ENCODE results near the gene CYBRD1. TPM values are rescaled to one million over a fixed set of nuclear protein-coding genes. Genes with fewer than 3 reads are reported as not detected.

CYBRD1 gene
- total RNA-seq, 1 experiment from 2014 or later: 7.9 TPM

DNA sequence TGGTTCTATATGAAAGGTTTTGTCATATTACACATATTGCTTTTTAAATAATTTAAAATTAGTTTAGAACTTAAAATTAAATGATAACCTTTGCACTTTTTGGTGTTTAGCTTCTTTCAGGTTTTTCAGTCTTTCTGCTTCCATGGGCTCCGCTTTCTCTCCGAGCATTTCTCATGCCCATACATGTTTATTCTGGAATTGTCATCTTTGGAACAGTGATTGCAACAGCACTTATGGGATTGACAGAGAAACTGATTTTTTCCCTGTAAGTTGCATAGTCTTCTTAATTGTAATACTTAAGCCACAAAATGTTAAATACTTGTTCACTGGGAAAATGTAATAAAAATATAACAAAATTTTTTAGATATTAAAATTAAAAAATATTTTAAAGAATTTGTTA lies 31.0 kb downstream of the CYBRD1 start (continued):
- TF ChIP-seq, protein P1, sequence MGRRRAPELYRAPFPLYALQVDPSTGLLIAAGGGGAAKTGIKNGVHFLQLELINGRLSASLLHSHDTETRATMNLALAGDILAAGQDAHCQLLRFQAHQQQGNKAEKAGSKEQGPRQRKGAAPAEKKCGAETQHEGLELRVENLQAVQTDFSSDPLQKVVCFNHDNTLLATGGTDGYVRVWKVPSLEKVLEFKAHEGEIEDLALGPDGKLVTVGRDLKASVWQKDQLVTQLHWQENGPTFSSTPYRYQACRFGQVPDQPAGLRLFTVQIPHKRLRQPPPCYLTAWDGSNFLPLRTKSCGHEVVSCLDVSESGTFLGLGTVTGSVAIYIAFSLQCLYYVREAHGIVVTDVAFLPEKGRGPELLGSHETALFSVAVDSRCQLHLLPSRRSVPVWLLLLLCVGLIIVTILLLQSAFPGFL (CRISPR knock-in tag; IDR thresholded peaks at IDR 0.05; ENCODE audit: borderline replicate concordance): no peak
- TF ChIP-seq, protein P2, sequence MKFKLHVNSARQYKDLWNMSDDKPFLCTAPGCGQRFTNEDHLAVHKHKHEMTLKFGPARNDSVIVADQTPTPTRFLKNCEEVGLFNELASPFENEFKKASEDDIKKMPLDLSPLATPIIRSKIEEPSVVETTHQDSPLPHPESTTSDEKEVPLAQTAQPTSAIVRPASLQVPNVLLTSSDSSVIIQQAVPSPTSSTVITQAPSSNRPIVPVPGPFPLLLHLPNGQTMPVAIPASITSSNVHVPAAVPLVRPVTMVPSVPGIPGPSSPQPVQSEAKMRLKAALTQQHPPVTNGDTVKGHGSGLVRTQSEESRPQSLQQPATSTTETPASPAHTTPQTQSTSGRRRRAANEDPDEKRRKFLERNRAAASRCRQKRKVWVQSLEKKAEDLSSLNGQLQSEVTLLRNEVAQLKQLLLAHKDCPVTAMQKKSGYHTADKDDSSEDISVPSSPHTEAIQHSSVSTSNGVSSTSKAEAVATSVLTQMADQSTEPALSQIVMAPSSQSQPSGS (CRISPR knock-in tag; IDR thresholded peaks at IDR 0.05; ENCODE audit: borderline replicate concordance, low read depth): no peak
- TF ChIP-seq ZNF219 (CRISPR knock-in tag; IDR thresholded peaks at IDR 0.05; ENCODE audit: borderline replicate concordance) (no peak), ZNF263 (CRISPR knock-in tag; IDR thresholded peaks at IDR 0.05; ENCODE audit: low read depth) (no peak), ELF4 (CRISPR knock-in tag; IDR thresholded peaks at IDR 0.05; ENCODE audit: low read depth) (no peak), ZNF121 (CRISPR knock-in tag; IDR thresholded peaks at IDR 0.05) (no peak)
- TF ChIP-seq, protein P3, sequence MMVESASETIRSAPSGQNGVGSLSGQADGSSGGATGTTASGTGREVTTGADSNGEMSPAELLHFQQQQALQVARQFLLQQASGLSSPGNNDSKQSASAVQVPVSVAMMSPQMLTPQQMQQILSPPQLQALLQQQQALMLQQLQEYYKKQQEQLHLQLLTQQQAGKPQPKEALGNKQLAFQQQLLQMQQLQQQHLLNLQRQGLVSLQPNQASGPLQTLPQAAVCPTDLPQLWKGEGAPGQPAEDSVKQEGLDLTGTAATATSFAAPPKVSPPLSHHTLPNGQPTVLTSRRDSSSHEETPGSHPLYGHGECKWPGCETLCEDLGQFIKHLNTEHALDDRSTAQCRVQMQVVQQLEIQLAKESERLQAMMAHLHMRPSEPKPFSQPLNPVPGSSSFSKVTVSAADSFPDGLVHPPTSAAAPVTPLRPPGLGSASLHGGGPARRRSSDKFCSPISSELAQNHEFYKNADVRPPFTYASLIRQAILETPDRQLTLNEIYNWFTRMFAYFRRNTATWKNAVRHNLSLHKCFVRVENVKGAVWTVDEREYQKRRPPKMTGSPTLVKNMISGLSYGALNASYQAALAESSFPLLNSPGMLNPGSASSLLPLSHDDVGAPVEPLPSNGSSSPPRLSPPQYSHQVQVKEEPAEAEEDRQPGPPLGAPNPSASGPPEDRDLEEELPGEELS (CRISPR knock-in tag; IDR thresholded peaks at IDR 0.05): no peak
- TF ChIP-seq, protein P4, sequence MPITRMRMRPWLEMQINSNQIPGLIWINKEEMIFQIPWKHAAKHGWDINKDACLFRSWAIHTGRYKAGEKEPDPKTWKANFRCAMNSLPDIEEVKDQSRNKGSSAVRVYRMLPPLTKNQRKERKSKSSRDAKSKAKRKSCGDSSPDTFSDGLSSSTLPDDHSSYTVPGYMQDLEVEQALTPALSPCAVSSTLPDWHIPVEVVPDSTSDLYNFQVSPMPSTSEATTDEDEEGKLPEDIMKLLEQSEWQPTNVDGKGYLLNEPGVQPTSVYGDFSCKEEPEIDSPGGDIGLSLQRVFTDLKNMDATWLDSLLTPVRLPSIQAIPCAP (CRISPR knock-in tag; IDR thresholded peaks at IDR 0.05): no peak

DNA sequence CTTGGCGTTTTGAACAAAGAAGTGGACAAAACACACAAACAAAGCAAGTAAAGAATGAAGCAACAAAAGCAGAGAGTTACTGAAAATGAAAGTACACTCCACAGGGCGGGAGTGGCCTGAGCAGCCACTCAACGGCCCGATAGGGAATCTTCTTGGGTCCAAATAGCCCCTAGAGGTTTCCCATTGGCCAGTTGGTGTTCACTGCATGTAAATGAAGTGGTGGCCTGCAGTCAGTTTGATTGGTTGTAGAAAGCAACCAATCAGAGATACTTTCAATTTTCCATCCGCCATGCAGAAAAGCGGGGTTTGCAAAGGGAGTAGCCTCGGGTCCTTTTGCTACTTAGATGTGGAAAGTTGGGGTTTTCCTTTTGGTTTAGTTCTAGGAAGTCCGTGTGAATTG lies 31.6 kb downstream of the CYBRD1 start:
- ChIA-PET CTCF (no interaction called here), POLR2A (no interaction called here)
- ATAC-seq (peak; percentile 81), DNase-seq (ENCODE audit: low spot score) (no peak)
- Mint-ChIP-seq H3K4me1 (no peaks in the 10 kb centered on the region), H3K27ac (no peak overlapping the region), H3K4me3 (no peak overlapping the region), H3K36me3 (0 out of 2 replicates have a peak, but pooled peaks cover 3% of the 10 kb centered on the region), H3K9me3 (no peaks in the 10 kb centered on the region), H3K27me3 (ENCODE audit: low read depth) (no peaks in the 10 kb centered on the region)
- no peak for TF ChIP-seq SMAD3 (CRISPR knock-in tag; IDR thresholded peaks at IDR 0.05; ENCODE audit: borderline replicate concordance)
- no peak for TF ChIP-seq ZNF671 (CRISPR knock-in tag; IDR thresholded peaks at IDR 0.05)
- no peak for TF ChIP-seq ATF1 (CRISPR knock-in tag; IDR thresholded peaks at IDR 0.05)
- no peak for TF ChIP-seq TEAD4 (CRISPR knock-in tag; IDR thresholded peaks at IDR 0.05)
- 0 out of 2 replicates have a peak, but pooled peaks have one; percentile 13 for TF ChIP-seq NFYB (CRISPR knock-in tag; conservative IDR thresholded peaks at IDR 0.05; ENCODE audit: low read depth)
- TF ChIP-seq, protein P5, sequence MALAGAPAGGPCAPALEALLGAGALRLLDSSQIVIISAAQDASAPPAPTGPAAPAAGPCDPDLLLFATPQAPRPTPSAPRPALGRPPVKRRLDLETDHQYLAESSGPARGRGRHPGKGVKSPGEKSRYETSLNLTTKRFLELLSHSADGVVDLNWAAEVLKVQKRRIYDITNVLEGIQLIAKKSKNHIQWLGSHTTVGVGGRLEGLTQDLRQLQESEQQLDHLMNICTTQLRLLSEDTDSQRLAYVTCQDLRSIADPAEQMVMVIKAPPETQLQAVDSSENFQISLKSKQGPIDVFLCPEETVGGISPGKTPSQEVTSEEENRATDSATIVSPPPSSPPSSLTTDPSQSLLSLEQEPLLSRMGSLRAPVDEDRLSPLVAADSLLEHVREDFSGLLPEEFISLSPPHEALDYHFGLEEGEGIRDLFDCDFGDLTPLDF (CRISPR knock-in tag; IDR thresholded peaks at IDR 0.05): no peak

DNA sequence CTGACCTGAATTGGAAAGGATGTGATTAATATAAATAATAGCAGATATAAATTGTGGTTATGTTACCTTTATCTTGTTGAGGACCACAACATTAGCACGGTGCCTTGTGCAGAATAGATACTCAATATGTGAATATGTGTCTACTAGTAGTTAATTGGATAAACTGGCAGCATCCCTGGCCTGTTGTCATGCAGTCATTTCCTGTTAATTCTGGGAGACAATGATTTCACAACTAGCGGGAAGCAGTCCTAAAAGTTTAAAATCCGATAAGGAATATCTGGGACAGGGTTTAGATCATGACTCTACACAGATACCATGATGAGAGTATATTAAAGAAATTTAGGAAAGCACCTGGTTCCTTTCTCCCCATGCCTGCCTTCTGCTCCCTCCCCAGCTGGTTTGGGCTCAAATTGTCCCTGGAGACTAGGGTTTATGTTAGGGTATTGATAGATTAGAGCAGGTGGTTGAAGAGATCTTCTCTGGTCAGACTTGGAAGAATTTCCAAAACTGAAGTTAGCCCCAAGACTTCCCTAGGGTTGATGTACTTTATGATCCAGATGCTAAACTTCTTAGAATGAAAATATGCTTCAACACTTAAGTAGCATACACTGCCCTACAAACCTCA lies 32.8 kb downstream of the CYBRD1 start:
- H3K27me3 Mint-ChIP-seq (ENCODE audit: low read depth): no peaks in the 10 kb centered on the region
- ATAC-seq (no peak), DNase-seq (ENCODE audit: low spot score) (no peak)
- no peak overlapping the region for H3K27ac Mint-ChIP-seq
- peaks cover 5% of the 10 kb centered on the region for H3K4me1 Mint-ChIP-seq
- H3K9me3 Mint-ChIP-seq: no peaks in the 10 kb centered on the region
- ChIA-PET POLR2A (no interaction called here), CTCF (no interaction called here)
- no peak overlapping the region for H3K4me3 Mint-ChIP-seq
- 0 out of 2 replicates have a peak, but pooled peaks cover 3% of the 10 kb centered on the region for H3K36me3 Mint-ChIP-seq
- TF ChIP-seq ZNF671 (CRISPR knock-in tag; IDR thresholded peaks at IDR 0.05) (no peak), SMAD3 (CRISPR knock-in tag; IDR thresholded peaks at IDR 0.05; ENCODE audit: borderline replicate concordance) (no peak), HMGA2 (CRISPR knock-in tag; IDR thresholded peaks at IDR 0.05) (no peak), MXD4 (CRISPR knock-in tag; IDR thresholded peaks at IDR 0.05; ENCODE audit: borderline replicate concordance) (no peak)
- TF ChIP-seq, protein P5 (CRISPR knock-in tag; IDR thresholded peaks at IDR 0.05): no peak
- TF ChIP-seq, protein P6, sequence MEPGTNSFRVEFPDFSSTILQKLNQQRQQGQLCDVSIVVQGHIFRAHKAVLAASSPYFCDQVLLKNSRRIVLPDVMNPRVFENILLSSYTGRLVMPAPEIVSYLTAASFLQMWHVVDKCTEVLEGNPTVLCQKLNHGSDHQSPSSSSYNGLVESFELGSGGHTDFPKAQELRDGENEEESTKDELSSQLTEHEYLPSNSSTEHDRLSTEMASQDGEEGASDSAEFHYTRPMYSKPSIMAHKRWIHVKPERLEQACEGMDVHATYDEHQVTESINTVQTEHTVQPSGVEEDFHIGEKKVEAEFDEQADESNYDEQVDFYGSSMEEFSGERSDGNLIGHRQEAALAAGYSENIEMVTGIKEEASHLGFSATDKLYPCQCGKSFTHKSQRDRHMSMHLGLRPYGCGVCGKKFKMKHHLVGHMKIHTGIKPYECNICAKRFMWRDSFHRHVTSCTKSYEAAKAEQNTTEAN (CRISPR knock-in tag; IDR thresholded peaks at IDR 0.05): no peak
- TF ChIP-seq, protein P7, sequence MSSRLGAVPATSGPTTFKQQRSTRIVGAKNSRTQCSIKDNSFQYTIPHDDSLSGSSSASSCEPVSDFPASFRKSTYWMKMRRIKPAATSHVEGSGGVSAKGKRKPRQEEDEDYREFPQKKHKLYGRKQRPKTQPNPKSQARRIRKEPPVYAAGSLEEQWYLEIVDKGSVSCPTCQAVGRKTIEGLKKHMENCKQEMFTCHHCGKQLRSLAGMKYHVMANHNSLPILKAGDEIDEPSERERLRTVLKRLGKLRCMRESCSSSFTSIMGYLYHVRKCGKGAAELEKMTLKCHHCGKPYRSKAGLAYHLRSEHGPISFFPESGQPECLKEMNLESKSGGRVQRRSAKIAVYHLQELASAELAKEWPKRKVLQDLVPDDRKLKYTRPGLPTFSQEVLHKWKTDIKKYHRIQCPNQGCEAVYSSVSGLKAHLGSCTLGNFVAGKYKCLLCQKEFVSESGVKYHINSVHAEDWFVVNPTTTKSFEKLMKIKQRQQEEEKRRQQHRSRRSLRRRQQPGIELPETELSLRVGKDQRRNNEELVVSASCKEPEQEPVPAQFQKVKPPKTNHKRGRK (CRISPR knock-in tag; IDR thresholded peaks at IDR 0.05; ENCODE audit: borderline replicate concordance): no peak
- TF ChIP-seq, protein P8, sequence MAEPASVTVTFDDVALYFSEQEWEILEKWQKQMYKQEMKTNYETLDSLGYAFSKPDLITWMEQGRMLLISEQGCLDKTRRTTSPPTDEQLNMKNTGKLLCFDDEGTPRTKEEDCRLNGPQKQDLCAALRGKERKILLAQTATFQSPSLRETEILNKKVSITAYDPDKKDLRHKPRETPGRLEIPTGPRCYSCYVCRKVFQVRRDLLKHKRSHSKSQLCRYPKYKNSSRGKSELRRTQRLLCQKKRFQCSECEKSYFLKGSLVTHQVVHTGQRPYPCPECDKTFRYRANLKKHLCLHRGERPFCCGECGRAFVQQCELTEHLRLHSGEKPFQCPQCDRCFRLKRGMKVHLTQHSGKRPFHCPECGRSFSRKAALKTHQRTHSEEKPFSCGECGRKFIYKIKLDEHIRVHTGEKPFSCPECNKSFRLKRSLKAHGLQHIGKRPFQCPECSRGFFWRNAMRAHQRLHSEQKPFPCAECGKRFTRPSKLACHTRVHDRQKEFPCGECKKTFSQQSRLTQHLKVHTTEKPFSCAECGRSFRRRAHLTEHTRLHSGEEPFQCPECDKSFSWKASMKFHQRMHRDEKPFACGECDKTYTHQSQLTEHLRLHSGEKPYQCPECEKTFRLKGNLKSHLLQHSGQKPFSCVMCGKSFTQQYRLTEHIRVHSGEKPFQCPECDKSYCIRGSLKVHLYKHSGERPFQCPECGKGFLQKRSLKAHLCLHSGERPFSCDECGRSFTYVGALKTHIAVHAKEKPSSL (CRISPR knock-in tag; conservative IDR thresholded peaks at IDR 0.05): no peak

All from WTC11 (cell line).